Measurements from ENCODE around the gene PHTF2.

The PHTF2 gene

DNA sequence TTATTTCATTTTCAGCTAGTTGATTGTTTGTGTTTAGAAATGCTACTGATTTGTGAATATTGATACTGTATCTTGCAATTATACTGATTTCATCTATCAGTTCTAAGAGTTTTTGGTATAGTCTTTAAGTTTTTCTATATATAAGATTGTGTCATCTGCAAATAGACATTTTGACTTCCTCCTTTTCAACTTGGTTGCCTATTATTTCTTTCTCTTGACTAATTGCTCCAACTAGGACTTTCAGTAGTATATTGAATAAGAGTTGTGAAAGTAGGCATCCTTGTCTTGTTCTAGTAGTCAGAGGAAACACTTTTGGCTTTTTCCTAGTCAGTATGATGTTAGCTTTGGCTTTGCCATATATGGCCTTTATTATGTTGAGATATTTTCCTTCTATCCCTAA is 20.4 kb downstream of the PHTF2 start:
- no peak for TF ChIP-seq FOXP2 (optimal IDR thresholded peaks at IDR 0.05; ENCODE audit: borderline replicate concordance, extremely low read depth, extremely low read length, insufficient read depth)
- TF ChIP-seq POLR2AphosphoS5 (IDR thresholded peaks at IDR 0.05; ENCODE audit: low read depth, low read length), result no peak
- no peak for TF ChIP-seq TAF1 (IDR thresholded peaks at IDR 0.05; ENCODE audit: borderline replicate concordance, insufficient read depth, low read length)
- no peak for TF ChIP-seq SIN3A (IDR thresholded peaks at IDR 0.05; ENCODE audit: borderline replicate concordance, insufficient read depth, low read length)
- TF ChIP-seq, protein P1, sequence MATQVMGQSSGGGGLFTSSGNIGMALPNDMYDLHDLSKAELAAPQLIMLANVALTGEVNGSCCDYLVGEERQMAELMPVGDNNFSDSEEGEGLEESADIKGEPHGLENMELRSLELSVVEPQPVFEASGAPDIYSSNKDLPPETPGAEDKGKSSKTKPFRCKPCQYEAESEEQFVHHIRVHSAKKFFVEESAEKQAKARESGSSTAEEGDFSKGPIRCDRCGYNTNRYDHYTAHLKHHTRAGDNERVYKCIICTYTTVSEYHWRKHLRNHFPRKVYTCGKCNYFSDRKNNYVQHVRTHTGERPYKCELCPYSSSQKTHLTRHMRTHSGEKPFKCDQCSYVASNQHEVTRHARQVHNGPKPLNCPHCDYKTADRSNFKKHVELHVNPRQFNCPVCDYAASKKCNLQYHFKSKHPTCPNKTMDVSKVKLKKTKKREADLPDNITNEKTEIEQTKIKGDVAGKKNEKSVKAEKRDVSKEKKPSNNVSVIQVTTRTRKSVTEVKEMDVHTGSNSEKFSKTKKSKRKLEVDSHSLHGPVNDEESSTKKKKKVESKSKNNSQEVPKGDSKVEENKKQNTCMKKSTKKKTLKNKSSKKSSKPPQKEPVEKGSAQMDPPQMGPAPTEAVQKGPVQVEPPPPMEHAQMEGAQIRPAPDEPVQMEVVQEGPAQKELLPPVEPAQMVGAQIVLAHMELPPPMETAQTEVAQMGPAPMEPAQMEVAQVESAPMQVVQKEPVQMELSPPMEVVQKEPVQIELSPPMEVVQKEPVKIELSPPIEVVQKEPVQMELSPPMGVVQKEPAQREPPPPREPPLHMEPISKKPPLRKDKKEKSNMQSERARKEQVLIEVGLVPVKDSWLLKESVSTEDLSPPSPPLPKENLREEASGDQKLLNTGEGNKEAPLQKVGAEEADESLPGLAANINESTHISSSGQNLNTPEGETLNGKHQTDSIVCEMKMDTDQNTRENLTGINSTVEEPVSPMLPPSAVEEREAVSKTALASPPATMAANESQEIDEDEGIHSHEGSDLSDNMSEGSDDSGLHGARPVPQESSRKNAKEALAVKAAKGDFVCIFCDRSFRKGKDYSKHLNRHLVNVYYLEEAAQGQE (IDR thresholded peaks at IDR 0.05; ENCODE audit: insufficient read depth in 1 of 2, low read depth in 2 of 2, low read length in 2 of 2), result no peak

DNA sequence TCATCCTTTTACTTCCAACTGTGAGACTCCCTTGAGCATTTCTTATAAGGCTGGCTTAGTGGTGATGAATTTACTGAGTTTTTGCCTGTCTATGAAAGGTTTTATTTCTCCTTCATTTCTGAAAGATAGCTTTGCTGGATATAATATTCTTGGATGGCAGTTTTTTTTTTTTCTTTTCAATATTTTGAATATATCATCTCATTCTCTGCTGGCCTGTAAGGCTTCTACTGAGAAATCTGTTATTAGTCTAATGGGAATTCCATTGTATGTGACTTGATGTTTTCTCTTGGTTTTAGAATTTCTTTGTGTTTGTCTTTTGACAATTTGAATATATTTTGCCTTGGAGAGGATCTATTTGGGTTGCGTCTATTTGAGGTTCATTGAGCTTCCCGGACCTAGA is 22.4 kb downstream of the PHTF2 start:
- TF ChIP-seq, protein P1 (IDR thresholded peaks at IDR 0.05; ENCODE audit: insufficient read depth in 1 of 2, low read depth in 2 of 2, low read length in 2 of 2), result no peak
- TF ChIP-seq FOXP2 (optimal IDR thresholded peaks at IDR 0.05; ENCODE audit: borderline replicate concordance, extremely low read depth, extremely low read length, insufficient read depth) (no peak), SIN3A (IDR thresholded peaks at IDR 0.05; ENCODE audit: borderline replicate concordance, insufficient read depth, low read length) (no peak)

DNA sequence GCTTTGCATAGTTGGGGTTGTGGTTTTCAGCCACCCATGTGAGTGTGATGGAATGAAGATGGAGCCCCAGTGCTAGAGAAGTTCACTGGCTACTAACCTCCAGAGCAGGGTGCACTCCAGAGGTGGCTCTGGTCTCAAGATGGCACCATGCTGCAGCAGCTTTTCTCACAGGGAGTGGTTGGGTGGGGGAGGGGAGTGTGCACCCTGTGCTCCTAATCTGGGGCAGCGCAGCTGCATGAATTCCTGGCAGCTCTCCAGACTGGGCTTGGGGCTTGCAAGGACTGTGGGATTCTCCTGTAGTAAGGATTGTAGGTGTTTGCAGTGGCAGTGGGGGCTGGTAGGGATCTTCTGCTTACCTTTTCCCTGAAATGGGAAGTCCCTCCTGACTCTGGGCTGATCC is 23.7 kb downstream of the PHTF2 start:
- no peak for TF ChIP-seq SIN3A (IDR thresholded peaks at IDR 0.05; ENCODE audit: borderline replicate concordance, insufficient read depth, low read length)
- no peak for TF ChIP-seq FOXP2 (optimal IDR thresholded peaks at IDR 0.05; ENCODE audit: borderline replicate concordance, extremely low read depth, extremely low read length, insufficient read depth)
- TF ChIP-seq POLR2AphosphoS5 (IDR thresholded peaks at IDR 0.05; ENCODE audit: low read depth, low read length), result no peak
- no peak for TF ChIP-seq TAF1 (IDR thresholded peaks at IDR 0.05; ENCODE audit: borderline replicate concordance, insufficient read depth, low read length)
- TF ChIP-seq, protein P1 (IDR thresholded peaks at IDR 0.05; ENCODE audit: insufficient read depth in 1 of 2, low read depth in 2 of 2, low read length in 2 of 2), result no peak

DNA sequence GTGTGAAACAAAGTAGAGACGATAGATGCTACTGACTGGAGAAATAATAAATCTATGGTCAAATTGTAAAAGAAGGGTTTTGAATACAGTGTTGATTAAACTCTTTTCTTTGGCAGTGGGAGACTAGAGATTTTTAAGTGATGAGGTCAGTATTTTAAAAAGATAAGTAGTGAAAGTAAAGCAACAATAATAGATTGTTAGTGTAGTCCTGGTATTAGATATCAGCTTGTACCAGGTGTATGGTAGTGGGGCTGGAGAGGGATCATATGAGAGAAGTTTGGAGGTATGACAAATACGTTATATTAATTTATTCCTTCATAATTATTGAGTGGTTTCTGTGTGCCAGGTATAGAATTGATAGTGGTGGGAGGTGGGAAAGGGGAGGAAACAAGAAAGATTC is 25.2 kb downstream of the PHTF2 start:
- TF ChIP-seq FOXP2 (optimal IDR thresholded peaks at IDR 0.05; ENCODE audit: borderline replicate concordance, extremely low read depth, extremely low read length, insufficient read depth) (no peak), SIN3A (IDR thresholded peaks at IDR 0.05; ENCODE audit: borderline replicate concordance, insufficient read depth, low read length) (no peak)
- TF ChIP-seq, protein P1 (IDR thresholded peaks at IDR 0.05; ENCODE audit: insufficient read depth in 1 of 2, low read depth in 2 of 2, low read length in 2 of 2), result no peak

DNA sequence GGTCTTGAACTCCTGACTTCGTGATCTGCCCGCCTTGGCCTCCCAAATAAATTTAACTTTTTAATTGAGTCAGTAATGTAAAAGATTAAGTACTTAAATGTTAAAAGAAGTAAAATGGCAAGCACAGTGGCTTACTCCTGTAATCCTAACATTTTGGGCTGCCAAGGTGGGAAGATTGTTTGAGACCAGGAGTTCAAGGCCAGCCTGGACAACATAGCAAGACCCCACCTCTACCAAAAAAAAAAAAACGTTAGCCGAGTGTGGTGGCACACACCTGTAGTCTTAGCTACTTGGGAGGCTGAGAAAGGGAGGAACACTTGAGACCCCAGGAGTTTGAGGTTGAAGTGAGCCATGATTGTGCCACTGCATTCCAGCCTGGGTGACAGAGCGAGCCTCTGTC is 26.1 kb downstream of the PHTF2 start:
- TF ChIP-seq FOXP2 (optimal IDR thresholded peaks at IDR 0.05; ENCODE audit: borderline replicate concordance, extremely low read depth, extremely low read length, insufficient read depth) (no peak), SIN3A (IDR thresholded peaks at IDR 0.05; ENCODE audit: borderline replicate concordance, insufficient read depth, low read length) (no peak), POLR2AphosphoS5 (IDR thresholded peaks at IDR 0.05; ENCODE audit: low read depth, low read length) (no peak), TAF1 (IDR thresholded peaks at IDR 0.05; ENCODE audit: borderline replicate concordance, insufficient read depth, low read length) (no peak)
- TF ChIP-seq, protein P1 (IDR thresholded peaks at IDR 0.05; ENCODE audit: insufficient read depth in 1 of 2, low read depth in 2 of 2, low read length in 2 of 2), result no peak

All from PFSK-1 (cell line).